Mesendoderm (in vitro differentiated cells): ENCODE results near the gene KDM7A.

Experiments used
- DNase-seq: peaks from one replicate; pipeline ENCODE4 v3.0.0; 2013
- H2AK5ac ChIP-seq: 2 replicates; pipeline ENCODE4 v1.6.1; 2013; ENCODE audit warnings: low read length, inconsistent platforms
- H2BK120ac ChIP-seq: 2 replicates; pipeline ENCODE4 v1.6.1; 2013; ENCODE audit warnings: low read depth, mild to moderate bottlenecking, low read length, moderate library complexity, mixed read lengths
- H2BK15ac ChIP-seq: replicated peaks from 2 replicates; pipeline ENCODE4 v1.6.1; 2013; ENCODE audit warnings: low read depth, mild to moderate bottlenecking, moderate library complexity
- H2BK5ac ChIP-seq: 2 replicates; pipeline ENCODE4 v1.6.1; 2013; ENCODE audit warnings: low read length, inconsistent platforms
- H3K18ac ChIP-seq: 2 replicates; pipeline ENCODE4 v1.6.1; 2013; ENCODE audit warnings: mild to moderate bottlenecking, low read length, mixed read lengths
- H3K23ac ChIP-seq: one replicate; pipeline ENCODE4 v1.6.1; 2013; ENCODE audit warnings: low read length
- H3K27ac ChIP-seq: 2 replicates; pipeline ENCODE4 v1.5.1; 2013; ENCODE audit warnings: low read depth, mild to moderate bottlenecking, inconsistent platforms, low read length, moderate library complexity
- H3K27me3 ChIP-seq: 2 replicates; pipeline ENCODE4 v1.6.1; 2013; ENCODE audit warnings: low read length, control low read depth, mild to moderate bottlenecking, inconsistent platforms; ENCODE audit not compliant: insufficient read depth, poor library complexity
- H3K36me3 ChIP-seq: 2 replicates; pipeline ENCODE4 v1.6.1; 2013; ENCODE audit warnings: low read length, inconsistent platforms; ENCODE audit not compliant: control insufficient read depth, insufficient read depth
- H3K4ac ChIP-seq: one replicate; pipeline ENCODE4 v1.6.1; 2013; ENCODE audit warnings: low read depth, mild to moderate bottlenecking, low read length, moderate library complexity
- H3K4me1 ChIP-seq: 2 replicates; pipeline ENCODE4 v1.6.1; 2013; ENCODE audit warnings: low read depth, low read length, inconsistent platforms; ENCODE audit not compliant: control insufficient read depth
- H3K4me2 ChIP-seq: 2 replicates; pipeline ENCODE4 v1.6.1; 2013; ENCODE audit warnings: low read length
- H3K4me3 ChIP-seq: 2 replicates; pipeline ENCODE4 v1.5.1; 2013; ENCODE audit warnings: mild to moderate bottlenecking, low read length
- H3K56ac ChIP-seq: one replicate; pipeline ENCODE4 v1.6.1; 2013; ENCODE audit warnings: low read length
- H3K79me1 ChIP-seq: 2 replicates; pipeline ENCODE4 v1.6.1; 2013; ENCODE audit warnings: low read length, inconsistent platforms
- H3K79me2 ChIP-seq: 2 replicates; pipeline ENCODE4 v1.6.1; 2013; ENCODE audit warnings: mild to moderate bottlenecking, low read length; ENCODE audit not compliant: control insufficient read depth, insufficient read depth
- H3K9ac ChIP-seq: 2 replicates; pipeline ENCODE4 v1.6.1; 2013; ENCODE audit warnings: low read length, inconsistent platforms
- H4K5ac ChIP-seq: one replicate; pipeline ENCODE4 v1.6.1; 2013; ENCODE audit warnings: low read length
- H4K8ac ChIP-seq: one replicate; pipeline ENCODE4 v1.6.1; 2013; ENCODE audit warnings: low read depth, mild to moderate bottlenecking, control low read depth, low read length, moderate library complexity
- WGBS: extraction: QIAGEN DNeasy Blood & Tissue Kit; methylation state at CpG from one replicate; pipeline ENCODE4 v1.1.7; 2013; ENCODE audit warnings: low lambda C conversion rate, missing lambda C conversion rate; ENCODE audit not compliant: insufficient coverage; ENCODE audit errors: extremely low coverage; 5-methylcytosine and 5-hydroxymethylcytosine counted together

The KDM7A gene

GRCh38 chr7:140212100-140212881, 35.5 kb upstream of the KDM7A start:
- no peak overlapping the region for H2BK5ac ChIP-seq
- H3K4ac ChIP-seq, result no peak overlapping the region
- H3K79me2 ChIP-seq, result no peaks in the 10 kb centered on the region
- H3K23ac ChIP-seq, result no peak overlapping the region
- H3K27me3 ChIP-seq, result no peaks in the 10 kb centered on the region
- no peak overlapping the region for H4K5ac ChIP-seq
- no peak overlapping the region for H2BK120ac ChIP-seq
- no peak overlapping the region for H4K8ac ChIP-seq
- DNase-seq, result no peak
- H3K79me1 ChIP-seq, result no peaks in the 10 kb centered on the region
- H3K27ac ChIP-seq, result no peak overlapping the region
- H3K36me3 ChIP-seq, result no peaks in the 10 kb centered on the region
- no peak overlapping the region for H2AK5ac ChIP-seq
- WGBS, result no CpG with 5 or more reads among the region's 10 CpGs
- H3K4me3 ChIP-seq, result no peak overlapping the region
- no peak overlapping the region for H2BK15ac ChIP-seq
- H3K4me2 ChIP-seq, result no peak overlapping the region
- no peaks in the 10 kb centered on the region for H3K4me1 ChIP-seq
- H3K18ac ChIP-seq, result no peak overlapping the region
- no peak overlapping the region for H3K56ac ChIP-seq
- no peak overlapping the region for H3K9ac ChIP-seq

- Histone ChIP-seq H3K36me3 (no peaks in the 10 kb centered on the region), H3K23ac (no peak overlapping the region), H2BK15ac (no peak overlapping the region), H3K79me1 (no peaks in the 10 kb centered on the region), H4K8ac (no peak overlapping the region), H2BK120ac (no peak overlapping the region), H2BK5ac (no peak overlapping the region), H3K27ac (no peak overlapping the region), H3K56ac (no peak overlapping the region), H3K4me3 (no peak overlapping the region), H2AK5ac (no peak overlapping the region), H3K4ac (no peak overlapping the region), H3K27me3 (no peaks in the 10 kb centered on the region), H4K5ac (no peak overlapping the region), H3K18ac (no peak overlapping the region), H3K9ac (no peak overlapping the region), H3K4me1 (no peaks in the 10 kb centered on the region), H3K4me2 (no peak overlapping the region), H3K79me2 (no peaks in the 10 kb centered on the region)
- WGBS, result no CpG with 5 or more reads among the region's 4 CpGs
- DNase-seq, result no peak
Measured at GRCh38 chr7:140211698-140212097, 34.9 kb upstream of the KDM7A start.

GRCh38 chr7:140209866-140210609, 33.3 kb upstream of the KDM7A start:
- H3K4me2 ChIP-seq, result no peak overlapping the region

GRCh38 chr7:140206616-140207389, 30.0 kb upstream of the KDM7A start:
- Histone ChIP-seq H2BK15ac (no peak overlapping the region), H2BK120ac (no peak overlapping the region), H4K5ac (no peak overlapping the region), H3K4ac (no peak overlapping the region), H3K4me1 (no peaks in the 10 kb centered on the region), H3K9ac (no peak overlapping the region), H3K27me3 (no peaks in the 10 kb centered on the region), H2BK5ac (no peak overlapping the region), H3K27ac (no peak overlapping the region), H3K56ac (no peak overlapping the region), H4K8ac (no peak overlapping the region), H3K79me1 (no peaks in the 10 kb centered on the region), H3K79me2 (no peaks in the 10 kb centered on the region), H3K36me3 (no peaks in the 10 kb centered on the region), H3K23ac (no peak overlapping the region), H2AK5ac (no peak overlapping the region), H3K4me2 (no peak overlapping the region), H3K18ac (no peak overlapping the region), H3K4me3 (no peak overlapping the region)
- no peak for DNase-seq
- WGBS, result no CpG with 5 or more reads among the region's 4 CpGs

More at GRCh38 chr7:140209866-140210609, 33.3 kb upstream of the KDM7A start:
- no peak overlapping the region for H3K9ac ChIP-seq
- H3K23ac ChIP-seq, result no peak overlapping the region
- H3K27ac ChIP-seq, result no peak overlapping the region
- H3K36me3 ChIP-seq, result no peaks in the 10 kb centered on the region
- H3K27me3 ChIP-seq, result no peaks in the 10 kb centered on the region
- no peaks in the 10 kb centered on the region for H3K79me2 ChIP-seq
- no CpG with 5 or more reads among the region's 17 CpGs for WGBS
- no peak overlapping the region for H3K18ac ChIP-seq
- no peak overlapping the region for H4K5ac ChIP-seq
- H2BK15ac ChIP-seq, result no peak overlapping the region
- no peaks in the 10 kb centered on the region for H3K79me1 ChIP-seq
- no peak overlapping the region for H3K56ac ChIP-seq
- no peak overlapping the region for H3K4ac ChIP-seq
- no peaks in the 10 kb centered on the region for H3K4me1 ChIP-seq
- H2BK120ac ChIP-seq, result no peak overlapping the region
- H2AK5ac ChIP-seq, result no peak overlapping the region
- H2BK5ac ChIP-seq, result no peak overlapping the region
- no peak overlapping the region for H3K4me3 ChIP-seq
- DNase-seq, result no peak
- H4K8ac ChIP-seq, result no peak overlapping the region

- Histone ChIP-seq H4K8ac (no peak overlapping the region), H2AK5ac (no peak overlapping the region), H2BK15ac (no peak overlapping the region), H3K4me2 (no peak overlapping the region), H3K56ac (no peak overlapping the region), H3K79me1 (no peaks in the 10 kb centered on the region), H3K36me3 (no peaks in the 10 kb centered on the region), H3K27ac (no peak overlapping the region), H3K18ac (no peak overlapping the region), H4K5ac (no peak overlapping the region), H3K27me3 (no peaks in the 10 kb centered on the region), H3K79me2 (no peaks in the 10 kb centered on the region), H3K4ac (no peak overlapping the region), H3K4me1 (no peaks in the 10 kb centered on the region), H2BK120ac (no peak overlapping the region), H3K23ac (no peak overlapping the region), H3K4me3 (no peak overlapping the region), H2BK5ac (no peak overlapping the region), H3K9ac (no peak overlapping the region)
- no CpG with 5 or more reads among the region's 4 CpGs for WGBS
- no peak for DNase-seq
Measured at GRCh38 chr7:140205600-140205999, 28.8 kb upstream of the KDM7A start.
